ENCODE results near the gene POTEM.
"Not testable (repeated sequence)": the region's sequence is repeated elsewhere in the genome, so short reads cannot be mapped to it uniquely, and the experiment has no call there.

The POTEM gene

DNA sequence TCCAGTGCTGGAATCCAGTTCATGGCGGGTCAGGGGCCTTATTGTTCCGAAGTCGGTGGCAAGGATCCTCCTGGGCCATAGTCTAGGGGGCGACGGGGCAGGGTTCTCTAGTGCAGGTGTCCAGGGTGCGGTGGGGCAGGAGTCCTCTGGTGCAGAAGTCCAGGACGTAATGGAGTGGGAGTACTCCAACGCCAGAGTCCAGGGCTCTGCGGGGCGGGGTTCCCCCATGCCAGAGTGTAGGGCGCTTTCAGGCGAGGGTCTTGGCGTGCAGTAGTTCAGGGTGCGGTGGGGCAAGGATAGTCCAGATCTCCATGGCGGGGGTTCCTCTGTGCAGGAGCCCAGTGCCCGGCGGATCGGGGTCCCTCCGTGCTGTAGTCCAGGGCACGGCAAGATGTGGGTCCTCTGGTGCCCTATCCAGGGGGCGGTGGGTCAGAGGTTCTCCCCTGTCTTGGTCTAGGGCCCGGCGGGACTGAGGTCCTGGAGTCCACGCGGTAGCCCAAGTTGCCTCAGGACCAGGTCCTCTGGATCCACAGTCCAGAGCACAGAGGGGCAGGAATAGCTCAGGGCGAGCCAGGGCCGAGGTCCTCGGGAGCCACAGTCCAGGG lies 70.9 kb downstream of the POTEM start:
- not testable (repeated sequence) for DNase-seq

DNA sequence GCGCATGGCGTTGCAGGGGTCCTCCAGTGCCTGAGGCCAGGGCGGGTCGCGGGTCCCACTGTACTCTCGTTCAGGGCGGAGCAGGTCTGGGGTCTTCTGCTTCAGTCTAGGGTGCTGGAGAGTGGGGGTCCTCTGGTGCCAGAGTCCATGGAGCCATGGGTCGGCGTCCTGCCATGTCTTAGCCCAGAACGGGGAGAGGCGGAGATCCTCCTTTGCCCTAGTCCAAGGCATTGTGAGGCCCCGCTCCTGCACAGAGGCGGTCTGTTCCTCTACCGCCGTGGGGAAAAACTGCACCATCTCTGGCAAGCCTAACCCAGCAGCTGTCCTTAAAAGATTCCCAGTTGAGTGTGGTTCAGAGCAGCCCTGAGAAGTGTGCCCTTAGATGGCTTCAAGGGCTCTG lies 71.6 kb downstream of the POTEM start:
- DNase-seq, result not testable (repeated sequence)

DNA sequence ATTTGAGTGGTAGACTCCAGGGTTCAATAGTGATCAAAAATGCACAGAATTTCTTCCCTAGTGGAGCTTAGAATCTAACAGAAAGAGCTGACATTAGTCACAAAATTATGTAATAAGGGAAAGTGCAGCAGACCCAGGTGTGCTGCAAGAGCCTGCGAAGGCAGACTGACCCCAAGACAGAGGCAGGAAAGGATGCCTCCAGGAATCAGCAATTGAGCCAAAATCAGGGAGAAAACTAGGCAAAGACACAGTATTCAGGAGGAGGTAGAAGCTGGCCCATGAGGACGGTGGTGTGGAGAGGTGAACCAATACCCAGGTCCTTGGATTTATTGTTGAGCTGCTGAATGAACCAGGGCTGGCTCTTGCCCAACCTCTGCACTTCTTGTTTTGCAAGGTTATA lies 76.2 kb downstream of the POTEM start:
- DNase-seq, result not testable (repeated sequence)

Data from SHP77 (cell line).